Endothelial cell of umbilical vein (primary cell): ENCODE measurements around the gene HTT-AS. TPM values are rescaled to one million over a fixed set of nuclear protein-coding genes. Genes with fewer than 3 reads are reported as not detected.

Experiments used
- BruUV-seq: library from RNA; stranded (reverse); fragments of 400-500 nt; replicated peaks from 2 replicates; lab custom pipeline; 2021; lab: Mats Ljungman, UMichigan
- CTCF ChIA-PET: fragments of 300-600, 350-600 bp; sonication (Branson Sonifier 250); formaldehyde crosslinking; loops from one replicate; lab custom pipeline; 2021; ENCODE audit warnings: antibody characterized with exemption, inconsistent platforms; lab: Charles Lee
- POLR2A ChIA-PET: fragments of 300-600, 350-600 bp; sonication (Branson Sonifier 250); formaldehyde crosslinking; loops from one replicate; lab custom pipeline; 2021; ENCODE audit warnings: antibody characterized with exemption, inconsistent platforms; lab: Charles Lee
- DNase-seq: peaks from one replicate; pipeline ENCODE4 v3.0.0-alpha.2; 2011; ENCODE audit warnings: low read depth, low spot score
- FAIRE-seq: peaks from 2 replicates; lab custom pipeline; 2011; peaks lifted over from hg19 to GRCh38; lab: Jason Lieb, UNC
- H2AFZ ChIP-seq: 2 replicates; pipeline ENCODE4 v1.6.0; 2012; ENCODE audit warnings: low read depth, low read length, control low read depth, inconsistent platforms
- H3K27ac ChIP-seq: 2 replicates; pipeline ENCODE4 v1.5.1; 2011; ENCODE audit warnings: low read depth, mild to moderate bottlenecking, control low read depth, low read length, moderate library complexity; ENCODE audit not compliant: insufficient read depth
- H3K27me3 ChIP-seq, 2 experiments: 2 replicates each; pipeline versions ENCODE4 v1.6.0 to v1.6.1; 2011; ENCODE audit warnings: low read length in 2 of 2, mixed read lengths in 1 of 2; ENCODE audit not compliant: control insufficient read depth in 2 of 2, insufficient read depth in 2 of 2
- H3K36me3 ChIP-seq, 2 experiments: 2 replicates in 1 of 2; 3 replicates in 1 of 2; pipeline ENCODE4 v1.5.1; 2011; ENCODE audit warnings: low read length in 2 of 2, mild to moderate bottlenecking in 1 of 2, moderate library complexity in 1 of 2; ENCODE audit not compliant: control insufficient read depth in 2 of 2, insufficient read depth in 2 of 2; ENCODE audit errors: extremely low read depth in 1 of 2
- H3K4me1 ChIP-seq: 3 replicates; pipeline ENCODE4 v1.5.1; 2011; ENCODE audit warnings: mild to moderate bottlenecking, low read length; ENCODE audit not compliant: control insufficient read depth, insufficient read depth; ENCODE audit errors: extremely low read depth
- H3K4me2 ChIP-seq: 2 replicates; pipeline ENCODE4 v1.6.1; 2011; ENCODE audit warnings: low read length, control low read depth, mixed read lengths; ENCODE audit not compliant: insufficient read depth
- H3K4me3 ChIP-seq, 3 experiments: fragments of 200-600 bp in 1 of 3; sonication (generic), shearing (Covaris generic) in 1 of 3; replicated peaks in 1 of 3; 2 replicates each; pipeline ENCODE4 v1.5.1; 2011 to 2016; ENCODE audit warnings: control low read depth in 3 of 3, low read length in 3 of 3, mild to moderate bottlenecking in 2 of 3, inconsistent platforms in 1 of 3, low read depth in 1 of 3, moderate library complexity in 1 of 3; ENCODE audit not compliant: insufficient read depth in 1 of 3
- H3K79me2 ChIP-seq: 2 replicates; pipeline ENCODE4 v1.6.0; 2012; ENCODE audit warnings: low read length, inconsistent platforms; ENCODE audit not compliant: control insufficient read depth, insufficient read depth
- H3K9ac ChIP-seq: replicated peaks from 2 replicates; pipeline ENCODE3; 2011; ENCODE audit warnings: low read length, control low read depth; ENCODE audit not compliant: insufficient read depth; ENCODE audit errors: extremely low read depth
- H3K9me1 ChIP-seq: replicated peaks from 3 replicates; pipeline ENCODE4 v1.6.0; 2011; ENCODE audit warnings: mild to moderate bottlenecking, low read length; ENCODE audit not compliant: control insufficient read depth, insufficient read depth; ENCODE audit errors: extremely low read depth
- H3K9me3 ChIP-seq: replicated peaks from 2 replicates; pipeline ENCODE4 v1.5.1; 2012; ENCODE audit warnings: low read length, inconsistent platforms; ENCODE audit not compliant: control insufficient read depth, insufficient read depth
- H4K20me1 ChIP-seq: replicated peaks from 2 replicates; pipeline ENCODE3; 2011; ENCODE audit warnings: mild to moderate bottlenecking, low read length; ENCODE audit not compliant: control insufficient read depth, insufficient read depth; ENCODE audit errors: extremely low read depth
- CTCF ChIP-seq, 2 donors: IDR thresholded peaks; 1 replicate in 1 of 2; 2 replicates in 1 of 2; pipeline ENCODE4 v1.5.1; 2011; ENCODE audit warnings: low read length in 2 of 2, mild to moderate bottlenecking in 2 of 2, moderate library complexity in 2 of 2, control low read depth in 1 of 2, inconsistent platforms in 1 of 2, low read depth in 1 of 2; ENCODE audit not compliant: insufficient read depth in 1 of 2; ENCODE audit errors: extremely low read depth in 1 of 2
- EZH2 ChIP-seq: IDR thresholded peaks from 2 replicates; pipeline ENCODE4 v1.6.1; 2012; ENCODE audit warnings: borderline replicate concordance, low read depth, mild to moderate bottlenecking, moderate library complexity, low read length, inconsistent platforms; ENCODE audit not compliant: severe bottlenecking
- FOS ChIP-seq: IDR thresholded peaks from 2 replicates; pipeline ENCODE4 v1.6.1; 2011; ENCODE audit warnings: mild to moderate bottlenecking, low read length, moderate library complexity, borderline replicate concordance; ENCODE audit not compliant: insufficient read depth
- GATA2 ChIP-seq: IDR thresholded peaks from 2 replicates; pipeline ENCODE4 v1.7.0; 2011; ENCODE audit warnings: low read depth, mild to moderate bottlenecking, moderate library complexity, mixed read lengths, low read length; ENCODE audit not compliant: insufficient read length, insufficient read depth
- JUN ChIP-seq: IDR thresholded peaks from 2 replicates; pipeline ENCODE4 v1.6.1; 2011; ENCODE audit warnings: borderline replicate concordance, low read depth; ENCODE audit not compliant: insufficient read length, insufficient read depth
- MAX ChIP-seq: IDR thresholded peaks from 2 replicates; pipeline ENCODE4 v1.6.1; 2011; ENCODE audit not compliant: insufficient read depth, insufficient read length
- MYC ChIP-seq: IDR thresholded peaks from one replicate; pipeline ENCODE4 v1.6.1; 2011; ENCODE audit warnings: mild to moderate bottlenecking, low read depth, low read length
- POLR2A ChIP-seq: IDR thresholded peaks from 2 replicates; pipeline ENCODE4 v1.6.1; 2012; ENCODE audit warnings: low read depth, mild to moderate bottlenecking, control low read depth, low read length
- POLR2AphosphoS5 ChIP-seq: IDR thresholded peaks from 2 replicates; pipeline ENCODE4 v1.6.1; 2012; ENCODE audit warnings: low read depth, mild to moderate bottlenecking, control low read depth, low read length, moderate library complexity; ENCODE audit not compliant: insufficient read depth
- dilution Hi-C: fragments of 300-500 bp; cut with MboI; formaldehyde crosslinking; loops from one replicate; pipeline ENCODE4 v1.15.0; 2019; ENCODE audit warnings: low sequenced_read_pairs; ENCODE audit not compliant: extremely low pct_ligation_motif_present
- intact Hi-C: fragments of 100-400 bp; cut with micrococcal nuclease; formaldehyde crosslinking; loops from one replicate; pipeline ENCODE4 v1.10.0; 2022
- polyA plus RNA-seq, 4 experiments: library from polyadenylated mRNA; depleted of rRNA in 3 of 4; stranded (reverse) in 3 of 4; unstranded in 1 of 4; fragments of >200 nt; gene quantifications; 2 replicates each; pipeline versions ENCODE4 v1.2.1 to v1.2.3, GENCODE V29; 2011 to 2012; ENCODE audit warnings: missing spikeins in 1 of 4
- total RNA-seq: library from RNA; stranded (reverse); gene quantifications from 2 replicates; pipeline ENCODE4 v1.2.3, GENCODE V29; 2021

Gene HTT-AS
- total and polyA plus RNA-seq, 2 donors (not counting 3 experiments of a cell fraction or from before 2014, with no cell fraction given) = not detected

GRCh38 chr4:3046623-3047022 lies 27.7 kb downstream of the HTT-AS start:
- no peak for DNase-seq
- intact Hi-C loops = loop anchor here (1.0 kb wide), 3 partner anchors 29 to 434 kb away; no protein-coding TSS in a partner anchor
- H3K9me3 ChIP-seq = no peaks in the 10 kb centered on the region
- no peak for FAIRE-seq
- H3K9me1 ChIP-seq = no peaks in the 10 kb centered on the region
- H3K4me2 ChIP-seq = no peak overlapping the region
- ChIA-PET CTCF (interaction anchor here (0.6 to 2.7 kb wide), 10 partner anchors 8 to 834 kb away, joined by 3 to 15 read pairs (median 4); no protein-coding TSS in a partner anchor), POLR2A (no interaction called here)
- no peak overlapping the region for H3K9ac ChIP-seq
- dilution Hi-C loops = no loop called here
- H3K27ac ChIP-seq = no peak overlapping the region
- H3K27me3 ChIP-seq = no peaks in the 10 kb centered on the region
- H3K79me2 ChIP-seq = no peaks in the 10 kb centered on the region
- TF ChIP-seq GATA2 = no peak
- no peak for TF ChIP-seq POLR2AphosphoS5
- TF ChIP-seq MAX = no peak
- TF ChIP-seq POLR2A = no peak
- TF ChIP-seq FOS = no peak
- TF ChIP-seq CTCF (IDR thresholded peaks at IDR 0.05; ENCODE audit: extremely low read depth in 1 of 2, insufficient read depth in 1 of 2, low read depth in 1 of 2, low read length in 2 of 2) = no peak
- TF ChIP-seq EZH2 = no peak
- TF ChIP-seq MYC = no peak
- no peak for TF ChIP-seq JUN
- H2AFZ ChIP-seq = no peak overlapping the region
- no peak overlapping the region for H3K4me3 ChIP-seq
- no TSS peak for BruUV-seq
- H3K4me1 ChIP-seq = peaks cover 5% of the 10 kb centered on the region
- no peaks in the 10 kb centered on the region for H4K20me1 ChIP-seq
- H3K36me3 ChIP-seq = no peaks in the 10 kb centered on the region
